SK-N-SH treated with all-trans-retinoic acid at 6 μM for 48 hours (cell line): Measurements from ENCODE around the gene SNAP91.

Experiments used
- ATAC-seq: fragments of 200-7000 bp; cut with Tn5 transposase; 3 replicates; pipeline ENCODE4 v1.9.1; 2020; ENCODE audit warnings: mild to moderate bottlenecking, moderate library complexity
- ARNTL ChIP-seq: fragments of 450-650 bp; formaldehyde crosslinking; IDR thresholded peaks from 2 replicates; pipeline ENCODE4 v1.5.0; 2020; ENCODE audit warnings: low read depth, mild to moderate bottlenecking, moderate library complexity, borderline replicate concordance
- BACH2 ChIP-seq: fragments of 250-450 bp; sonication (Bioruptor Pico); IDR thresholded peaks from 2 replicates; pipeline ENCODE4 v1.9.0; 2021; ENCODE audit warnings: mild to moderate bottlenecking, borderline replicate concordance
- CSDC2 ChIP-seq: fragments of 250-450 bp; sonication (Bioruptor Pico); IDR thresholded peaks from 2 replicates; pipeline ENCODE4 v1.5.0; 2020; ENCODE audit warnings: mild to moderate bottlenecking, moderate library complexity
- CSRNP3 ChIP-seq: fragments of 250-450 bp; sonication (Bioruptor Pico); IDR thresholded peaks from 2 replicates; pipeline ENCODE4 v1.5.1; 2021; ENCODE audit warnings: mild to moderate bottlenecking, moderate library complexity
- GLIS3 ChIP-seq: fragments of 250-450 bp; sonication (Bioruptor Pico); IDR thresholded peaks from 2 replicates; pipeline ENCODE4 v1.5.0; 2020; ENCODE audit warnings: mild to moderate bottlenecking, moderate library complexity
- ISL1 ChIP-seq: fragments of 250-450 bp; sonication (Bioruptor Pico); IDR thresholded peaks from 2 replicates; pipeline ENCODE4 v2.1.2; 2022; ENCODE audit warnings: mild to moderate bottlenecking, moderate library complexity
- OSR1 ChIP-seq: fragments of 250-450 bp; sonication (Bioruptor Pico); IDR thresholded peaks from 2 replicates; pipeline ENCODE4 v1.8.0; 2022; ENCODE audit warnings: moderate library complexity, mild to moderate bottlenecking, inconsistent platforms
- PPARA ChIP-seq: fragments of 250-450 bp; sonication (Bioruptor Pico); IDR thresholded peaks from 2 replicates; pipeline ENCODE4 v1.5.0; 2020; ENCODE audit warnings: mild to moderate bottlenecking, borderline replicate concordance
- RARB ChIP-seq: fragments of 250-450 bp; sonication (Bioruptor Pico); IDR thresholded peaks from 2 replicates; pipeline ENCODE4 v1.8.0; 2021; ENCODE audit warnings: mild to moderate bottlenecking, moderate library complexity
- SNAI2 ChIP-seq: fragments of 250-450 bp; sonication (Bioruptor Pico); IDR thresholded peaks from 2 replicates; pipeline ENCODE4 v1.5.0; 2020; ENCODE audit warnings: mild to moderate bottlenecking, moderate library complexity
- TCF4 ChIP-seq: fragments of 250-450 bp; sonication (Bioruptor Pico); IDR thresholded peaks from 2 replicates; pipeline ENCODE4 v1.8.0; 2021; ENCODE audit warnings: mild to moderate bottlenecking, moderate library complexity, borderline replicate concordance
- TOX ChIP-seq: fragments of 250-450 bp; sonication (Bioruptor Pico); IDR thresholded peaks from 2 replicates; pipeline ENCODE4 v1.8.0; 2021; ENCODE audit warnings: mild to moderate bottlenecking, moderate library complexity, borderline replicate concordance
- TSHZ2 ChIP-seq: fragments of 250-450 bp; sonication (Bioruptor Pico); IDR thresholded peaks from 2 replicates; pipeline ENCODE4 v1.5.0; 2020; ENCODE audit warnings: mild to moderate bottlenecking, moderate library complexity
- ZFP3 ChIP-seq: fragments of 250-450 bp; sonication (Bioruptor Pico); IDR thresholded peaks from 2 replicates; pipeline ENCODE4 v1.5.0; 2020; ENCODE audit warnings: mild to moderate bottlenecking, moderate library complexity
- ZFP30 ChIP-seq: fragments of 450-650 bp; formaldehyde crosslinking; IDR thresholded peaks from 2 replicates; pipeline ENCODE4 v1.5.0; 2022; ENCODE audit warnings: mild to moderate bottlenecking, moderate library complexity
- ZNF565 ChIP-seq: fragments of 450-650 bp; formaldehyde crosslinking; conservative IDR thresholded peaks from 2 replicates; pipeline ENCODE4 v1.5.0; 2020; ENCODE audit warnings: low read depth, mild to moderate bottlenecking, moderate library complexity
- ZNF70 ChIP-seq: fragments of 450-650 bp; formaldehyde crosslinking; IDR thresholded peaks from 2 replicates; pipeline ENCODE4 v1.5.0; 2020; ENCODE audit warnings: mild to moderate bottlenecking, moderate library complexity
- ZNF8 ChIP-seq: fragments of 450-650 bp; formaldehyde crosslinking; IDR thresholded peaks from 2 replicates; pipeline ENCODE4 v1.5.0; 2020; ENCODE audit warnings: mild to moderate bottlenecking, moderate library complexity
- TF ChIP-seq, protein P1 (sequence below): fragments of 250-450 bp; sonication (Bioruptor Pico); IDR thresholded peaks from 2 replicates; pipeline ENCODE4 v1.5.1; 2020; ENCODE audit warnings: low read depth, mild to moderate bottlenecking, moderate library complexity
- TF ChIP-seq, protein P2 (sequence below): fragments of 250-450 bp; sonication (Bioruptor Pico); IDR thresholded peaks from 2 replicates; pipeline ENCODE4 v1.8.0; 2021; ENCODE audit warnings: low read depth, mild to moderate bottlenecking, moderate library complexity, borderline replicate concordance

Gene SNAP91

GRCh38 chr6:83696674-83697073 is 12.2 kb downstream of the SNAP91 start:
- TF ChIP-seq TSHZ2 (CRISPR knock-in tag) = no peak
- TF ChIP-seq ISL1 (CRISPR knock-in tag) = 0 out of 2 replicates have a peak, but pooled peaks have one; percentile 6
- TF ChIP-seq SNAI2 (CRISPR knock-in tag) = no peak
- TF ChIP-seq CSDC2 (CRISPR knock-in tag) = no peak
- TF ChIP-seq BACH2 (CRISPR knock-in tag) = no peak
- TF ChIP-seq, all 23 proteins: peak for 1
- ATAC-seq = no peak

DNA sequence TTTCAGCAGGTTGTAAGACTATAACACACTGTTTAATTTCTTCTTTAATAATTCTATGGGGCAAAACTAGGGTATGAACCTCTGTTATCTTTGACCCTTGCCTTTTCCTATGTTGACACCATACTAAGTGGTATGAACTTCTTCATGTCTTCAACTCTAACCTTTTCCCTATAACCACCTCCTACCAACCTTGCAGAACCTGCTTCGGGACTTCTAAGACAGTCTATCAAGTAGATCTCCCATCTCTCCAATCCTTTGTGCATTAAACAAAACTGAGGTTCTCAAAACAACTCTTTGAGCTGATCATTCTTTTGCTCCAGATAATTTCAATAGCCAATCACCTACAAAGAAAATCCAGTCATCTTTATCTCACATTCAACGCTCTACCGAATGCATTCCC is 23.4 kb downstream of the SNAP91 start:
- ATAC-seq = no peak
- TF ChIP-seq TSHZ2 (CRISPR knock-in tag) (no peak), ZNF8 (CRISPR knock-in tag) (no peak), ARNTL (CRISPR knock-in tag) (no peak), CSDC2 (CRISPR knock-in tag) (no peak)
- TF ChIP-seq, all 23 proteins: peak for 0

DNA sequence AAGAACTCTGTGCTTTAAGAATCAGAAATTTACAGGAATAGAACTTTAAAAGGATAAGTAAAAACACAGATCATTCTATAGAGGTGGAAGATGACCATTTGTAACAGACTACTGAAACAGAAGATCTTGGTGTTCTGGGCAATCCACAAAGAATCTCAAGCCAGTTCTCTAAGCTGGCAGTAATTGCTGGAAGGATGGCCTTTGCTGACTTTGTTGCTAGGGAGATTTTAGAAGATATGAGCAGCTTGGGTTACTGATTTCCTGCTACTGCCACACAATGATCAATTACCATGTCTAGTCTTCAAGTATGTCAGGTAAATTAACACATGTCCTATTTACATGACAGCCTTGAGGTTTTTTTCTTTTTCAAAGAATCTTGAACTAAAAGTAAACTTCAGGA is 31.1 kb downstream of the SNAP91 start:
- TF ChIP-seq OSR1 (CRISPR knock-in tag) = no peak
- TF ChIP-seq, protein P1, sequence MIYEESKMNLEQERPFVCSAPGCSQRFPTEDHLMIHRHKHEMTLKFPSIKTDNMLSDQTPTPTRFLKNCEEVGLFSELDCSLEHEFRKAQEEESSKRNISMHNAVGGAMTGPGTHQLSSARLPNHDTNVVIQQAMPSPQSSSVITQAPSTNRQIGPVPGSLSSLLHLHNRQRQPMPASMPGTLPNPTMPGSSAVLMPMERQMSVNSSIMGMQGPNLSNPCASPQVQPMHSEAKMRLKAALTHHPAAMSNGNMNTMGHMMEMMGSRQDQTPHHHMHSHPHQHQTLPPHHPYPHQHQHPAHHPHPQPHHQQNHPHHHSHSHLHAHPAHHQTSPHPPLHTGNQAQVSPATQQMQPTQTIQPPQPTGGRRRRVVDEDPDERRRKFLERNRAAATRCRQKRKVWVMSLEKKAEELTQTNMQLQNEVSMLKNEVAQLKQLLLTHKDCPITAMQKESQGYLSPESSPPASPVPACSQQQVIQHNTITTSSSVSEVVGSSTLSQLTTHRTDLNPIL (CRISPR knock-in tag) = no peak
- no peak for TF ChIP-seq ZNF8 (CRISPR knock-in tag)
- TF ChIP-seq RARB (CRISPR knock-in tag) = no peak
- TF ChIP-seq TOX (CRISPR knock-in tag) = no peak
- TF ChIP-seq, protein P2, sequence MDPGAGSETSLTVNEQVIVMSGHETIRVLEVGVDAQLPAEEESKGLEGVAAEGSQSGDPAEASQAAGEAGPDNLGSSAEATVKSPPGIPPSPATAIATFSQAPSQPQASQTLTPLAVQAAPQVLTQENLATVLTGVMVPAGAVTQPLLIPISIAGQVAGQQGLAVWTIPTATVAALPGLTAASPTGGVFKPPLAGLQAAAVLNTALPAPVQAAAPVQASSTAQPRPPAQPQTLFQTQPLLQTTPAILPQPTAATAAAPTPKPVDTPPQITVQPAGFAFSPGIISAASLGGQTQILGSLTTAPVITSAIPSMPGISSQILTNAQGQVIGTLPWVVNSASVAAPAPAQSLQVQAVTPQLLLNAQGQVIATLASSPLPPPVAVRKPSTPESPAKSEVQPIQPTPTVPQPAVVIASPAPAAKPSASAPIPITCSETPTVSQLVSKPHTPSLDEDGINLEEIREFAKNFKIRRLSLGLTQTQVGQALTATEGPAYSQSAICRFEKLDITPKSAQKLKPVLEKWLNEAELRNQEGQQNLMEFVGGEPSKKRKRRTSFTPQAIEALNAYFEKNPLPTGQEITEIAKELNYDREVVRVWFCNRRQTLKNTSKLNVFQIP (CRISPR knock-in tag) = no peak
- TF ChIP-seq ZFP3 (CRISPR knock-in tag) = no peak
- TF ChIP-seq ZNF565 (CRISPR knock-in tag) = no peak
- no peak for TF ChIP-seq SNAI2 (CRISPR knock-in tag)
- TF ChIP-seq ZFP30 (CRISPR knock-in tag) = no peak
- TF ChIP-seq CSRNP3 (CRISPR knock-in tag) = no peak
- TF ChIP-seq ARNTL (CRISPR knock-in tag) = no peak
- TF ChIP-seq GLIS3 (CRISPR knock-in tag) = no peak
- no peak for TF ChIP-seq PPARA
- no peak for TF ChIP-seq TSHZ2 (CRISPR knock-in tag)
- no peak for TF ChIP-seq TCF4 (CRISPR knock-in tag)
- no peak for TF ChIP-seq ZNF70 (CRISPR knock-in tag)
- no peak for ATAC-seq
